ENCODE data around the gene SRRT.

DNA sequence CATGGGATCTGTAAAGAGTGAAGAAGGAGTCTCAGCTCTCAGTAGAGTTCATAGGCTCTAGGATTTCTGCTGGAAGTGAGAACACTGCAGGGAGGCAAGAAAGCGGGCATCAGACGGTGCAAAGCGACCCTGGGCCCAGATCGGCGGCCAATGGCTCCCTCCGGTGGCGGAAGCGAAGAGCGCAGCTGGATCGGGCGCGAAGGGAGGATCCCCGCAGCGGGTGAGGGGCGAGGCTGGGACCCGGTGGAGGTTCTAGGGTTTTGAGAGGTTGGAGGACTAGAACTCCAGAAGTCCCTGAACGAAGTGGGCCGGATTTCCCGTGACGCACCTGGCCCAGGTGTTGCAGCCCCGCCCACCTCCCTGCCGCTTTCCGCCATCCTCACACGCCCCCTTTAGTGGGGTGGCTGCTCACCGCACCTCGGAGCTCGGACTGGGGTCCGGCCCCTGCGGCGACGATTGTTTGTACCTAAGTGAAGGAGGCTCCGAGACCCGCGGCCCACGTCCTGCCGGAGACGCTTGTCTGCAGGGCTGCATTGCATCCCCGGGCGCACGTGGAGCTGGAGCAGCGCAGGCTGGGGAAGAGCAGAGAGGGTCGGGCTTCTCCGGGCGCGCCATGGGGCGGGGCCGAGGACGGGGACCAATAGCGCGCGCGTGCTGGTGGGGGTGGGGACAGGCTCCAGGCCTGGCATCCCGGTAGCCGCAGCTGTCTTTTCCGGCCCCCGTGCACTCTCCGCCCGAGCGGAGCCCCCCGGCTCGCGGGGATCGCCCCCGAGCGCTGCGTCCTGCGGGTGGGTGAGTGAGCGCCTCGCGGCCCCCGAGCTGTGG lies 22.6 kb upstream of the SRRT start, which contains the start of gene SLC12A9:
- TF ChIP-seq, protein P1, sequence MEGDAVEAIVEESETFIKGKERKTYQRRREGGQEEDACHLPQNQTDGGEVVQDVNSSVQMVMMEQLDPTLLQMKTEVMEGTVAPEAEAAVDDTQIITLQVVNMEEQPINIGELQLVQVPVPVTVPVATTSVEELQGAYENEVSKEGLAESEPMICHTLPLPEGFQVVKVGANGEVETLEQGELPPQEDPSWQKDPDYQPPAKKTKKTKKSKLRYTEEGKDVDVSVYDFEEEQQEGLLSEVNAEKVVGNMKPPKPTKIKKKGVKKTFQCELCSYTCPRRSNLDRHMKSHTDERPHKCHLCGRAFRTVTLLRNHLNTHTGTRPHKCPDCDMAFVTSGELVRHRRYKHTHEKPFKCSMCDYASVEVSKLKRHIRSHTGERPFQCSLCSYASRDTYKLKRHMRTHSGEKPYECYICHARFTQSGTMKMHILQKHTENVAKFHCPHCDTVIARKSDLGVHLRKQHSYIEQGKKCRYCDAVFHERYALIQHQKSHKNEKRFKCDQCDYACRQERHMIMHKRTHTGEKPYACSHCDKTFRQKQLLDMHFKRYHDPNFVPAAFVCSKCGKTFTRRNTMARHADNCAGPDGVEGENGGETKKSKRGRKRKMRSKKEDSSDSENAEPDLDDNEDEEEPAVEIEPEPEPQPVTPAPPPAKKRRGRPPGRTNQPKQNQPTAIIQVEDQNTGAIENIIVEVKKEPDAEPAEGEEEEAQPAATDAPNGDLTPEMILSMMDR (conservative IDR thresholded peaks at IDR 0.05; ENCODE audit: low read length) = peak; percentile 94
- TF ChIP-seq EZH2phosphoT487 (IDR thresholded peaks at IDR 0.05; ENCODE audit: borderline replicate concordance) = no peak

Measured in Loucy (cell line).